Measurements from ENCODE around the gene ZNF322.

Gene ZNF322

DNA sequence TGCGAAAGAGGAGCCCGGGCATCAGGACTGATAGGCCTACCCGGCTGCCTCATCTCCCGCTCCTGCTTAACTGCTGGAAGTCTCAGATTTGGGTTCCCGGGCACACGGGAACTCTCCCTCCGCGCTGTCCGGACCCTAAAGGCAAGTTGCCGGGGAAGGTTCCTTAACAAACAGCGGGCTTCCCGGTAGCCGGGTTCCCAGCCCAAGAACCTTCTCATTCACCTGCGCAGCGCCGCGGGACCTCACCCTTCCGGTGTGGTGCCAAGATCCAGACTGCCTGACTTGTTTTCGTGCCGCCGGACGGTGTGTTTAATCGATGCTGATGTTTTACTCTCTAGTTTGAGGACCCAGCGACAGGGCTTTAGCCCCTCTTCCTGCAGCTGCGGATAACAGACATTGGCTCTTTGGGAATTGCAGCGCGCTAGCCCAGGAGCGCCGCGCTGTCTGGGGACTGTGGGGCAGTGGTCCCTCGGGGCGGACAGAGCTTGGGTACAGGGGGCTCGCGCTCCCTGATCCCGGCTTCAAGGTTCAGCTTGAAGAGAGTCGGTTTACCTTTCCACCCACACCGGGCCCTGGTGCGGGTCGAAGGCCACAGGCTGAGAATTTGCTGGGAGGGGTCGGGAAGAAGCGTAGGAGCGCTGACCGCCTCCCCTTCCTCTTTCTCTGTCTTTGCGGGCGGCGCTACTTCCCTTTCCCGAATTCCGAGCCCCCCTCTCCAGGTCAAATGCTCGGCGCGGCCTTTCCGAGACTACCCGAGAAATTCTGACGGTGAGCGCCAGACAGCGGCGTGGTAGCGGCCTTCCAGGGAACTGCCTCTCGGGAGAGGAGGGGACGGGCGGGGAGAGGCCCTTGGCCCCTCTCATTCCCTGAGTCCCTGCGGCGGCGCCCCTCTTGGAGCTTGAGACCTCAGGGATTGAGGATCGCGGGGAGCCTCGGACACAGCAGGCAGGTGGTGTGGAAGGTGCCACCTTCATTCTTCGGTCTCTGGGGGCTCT is 45.6 kb downstream of the ZNF322 start:
- DNase-seq (ENCODE audit: low read depth) = no peak

DNA sequence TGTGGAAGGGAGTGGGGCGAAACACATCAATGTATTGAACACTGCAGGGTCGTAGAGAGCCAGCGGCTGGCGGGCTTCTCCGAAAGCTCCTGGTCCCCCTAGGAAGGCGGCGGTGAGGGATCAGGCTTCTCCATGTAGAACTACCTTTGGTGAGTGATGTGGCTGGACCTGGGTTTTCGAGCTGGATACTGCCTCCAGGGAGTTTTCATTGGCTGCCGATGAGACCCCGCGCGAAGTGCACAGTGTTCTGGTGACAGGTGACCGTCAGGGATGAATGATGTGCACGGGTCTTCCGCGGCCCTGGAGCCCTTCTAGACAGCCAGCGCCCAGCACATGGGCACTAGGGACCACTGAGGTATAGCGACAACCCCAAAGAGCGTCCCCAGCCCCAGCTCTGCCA is 46.3 kb downstream of the ZNF322 start:
- DNase-seq (ENCODE audit: low read depth) = no peak

DNA sequence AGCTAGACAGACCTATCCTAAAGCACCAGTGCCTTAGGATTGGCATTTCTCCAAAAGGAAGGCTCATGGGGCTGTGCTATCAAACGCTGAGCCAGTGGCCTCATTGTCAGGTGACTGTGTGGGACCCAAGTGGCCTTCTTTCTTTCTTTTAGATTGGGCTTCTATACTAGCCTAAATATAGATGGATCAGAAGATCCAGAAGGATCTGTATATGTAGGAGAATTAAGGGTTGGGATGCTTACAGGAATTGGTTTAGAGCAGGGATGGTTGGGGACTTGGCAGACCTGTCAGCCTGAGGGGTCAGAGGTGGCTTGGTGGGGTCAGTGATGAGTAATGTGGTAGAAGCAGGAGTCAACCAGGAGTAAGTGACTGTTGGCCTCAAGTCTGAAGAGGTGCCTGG is 47.9 kb downstream of the ZNF322 start:
- DNase-seq (ENCODE audit: low read depth) = no peak

- DNase-seq (ENCODE audit: low read depth) = no peak
Measured at GRCh38 chr6:26609463-26609862, 50.1 kb downstream of the ZNF322 start.

- DNase-seq (ENCODE audit: low read depth) = no peak
Measured at GRCh38 chr6:26607434-26608230, 51.9 kb downstream of the ZNF322 start.

GRCh38 chr6:26604797-26605196 is 54.7 kb downstream of the ZNF322 start:
- DNase-seq (ENCODE audit: low read depth) = no peak

GRCh38 chr6:26604026-26604425 is 55.5 kb downstream of the ZNF322 start:
- no peak for DNase-seq (ENCODE audit: low read depth)

- no peak for DNase-seq (ENCODE audit: low read depth)
Measured at GRCh38 chr6:26602262-26602661, 57.3 kb downstream of the ZNF322 start.

DNA sequence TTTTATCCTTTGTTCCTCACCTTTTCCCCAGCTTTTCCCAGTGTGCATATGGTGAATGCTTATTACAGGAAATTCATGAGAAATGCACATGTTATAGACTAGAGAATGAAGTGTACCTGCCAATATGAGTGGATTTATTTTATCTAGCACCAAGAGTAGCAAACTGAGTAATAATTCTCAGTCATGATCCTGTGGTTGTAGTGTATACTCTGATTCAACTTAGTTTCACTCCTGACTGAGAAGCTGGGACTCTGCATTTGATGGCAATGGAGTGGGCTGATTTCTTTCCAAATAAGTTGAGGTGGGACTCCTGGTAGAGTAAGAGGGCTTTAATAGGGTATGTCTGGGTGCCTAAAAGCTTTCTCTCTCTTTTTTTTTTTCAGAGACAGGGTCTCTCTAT is 58.8 kb downstream of the ZNF322 start:
- DNase-seq (ENCODE audit: low read depth) = no peak

- no peak for DNase-seq (ENCODE audit: low read depth)
Measured at GRCh38 chr6:26599591-26599990, 60.0 kb downstream of the ZNF322 start.

DNA sequence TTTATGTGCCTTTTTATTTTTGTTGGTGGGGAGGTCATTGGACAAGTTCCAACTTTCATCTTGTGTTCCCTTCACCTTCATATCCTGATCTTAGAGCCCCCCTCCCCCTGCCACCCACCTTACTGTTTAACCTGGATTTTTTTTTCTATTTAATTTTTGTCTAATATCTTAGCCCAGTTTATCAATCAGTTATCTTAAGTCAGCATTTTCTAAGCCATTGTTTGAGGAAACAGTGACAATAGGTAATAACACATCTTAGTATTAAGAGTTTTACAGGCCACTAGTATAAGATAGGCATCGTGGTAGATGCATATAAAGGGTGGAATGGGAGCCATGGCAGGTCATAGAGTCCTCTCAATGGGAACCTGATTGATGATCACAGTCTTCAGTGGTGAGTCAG is 60.4 kb downstream of the ZNF322 start:
- DNase-seq (ENCODE audit: low read depth) = no peak

- DNase-seq (ENCODE audit: low read depth) = no peak
Measured at GRCh38 chr6:26598267-26598666, 61.3 kb downstream of the ZNF322 start.

DNA sequence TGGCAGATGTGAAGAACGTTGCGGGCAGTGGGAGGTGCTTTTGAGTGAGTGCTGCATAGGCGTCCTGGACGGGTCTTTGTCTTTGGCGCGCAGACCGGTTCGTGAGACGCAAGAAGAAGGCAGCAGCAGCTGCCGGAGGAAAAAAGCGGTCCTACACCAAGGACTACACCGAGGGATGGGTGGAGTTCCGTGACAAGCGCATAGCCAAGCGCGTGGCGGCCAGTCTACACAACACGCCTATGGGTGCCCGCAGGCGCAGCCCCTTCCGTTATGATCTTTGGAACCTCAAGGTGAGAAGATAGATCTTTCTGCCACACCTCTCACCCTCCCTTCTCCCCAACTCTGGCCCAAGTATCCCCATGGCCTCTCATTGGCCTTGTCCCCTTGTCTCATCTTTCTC is 61.7 kb downstream of the ZNF322 start:
- no peak for DNase-seq (ENCODE audit: low read depth)

DNA sequence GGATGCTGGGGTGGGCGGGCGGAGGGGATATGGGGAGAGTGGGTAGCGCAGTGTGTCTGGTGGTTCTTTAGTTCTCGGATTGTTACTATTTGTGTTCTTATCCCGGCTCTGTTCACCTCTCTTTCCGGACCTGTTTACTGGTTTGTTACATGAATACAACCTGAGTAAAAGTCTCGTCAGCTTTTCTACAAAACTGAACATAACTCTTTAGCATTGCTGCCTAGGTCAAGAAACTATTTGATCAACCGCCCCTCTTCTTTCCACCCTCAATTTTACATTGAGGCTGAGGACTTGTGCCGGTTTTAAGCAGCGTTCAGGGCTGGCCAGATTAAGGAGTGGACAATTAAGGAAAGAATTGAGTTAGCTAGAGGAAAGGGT is 62.2 kb downstream of the ZNF322 start:
- DNase-seq (ENCODE audit: low read depth) = no peak

GRCh38 chr6:26596579-26597388 is 62.8 kb downstream of the ZNF322 start, which contains the start of gene ABT1:
TSS of gene ABT1 (plus strand) at chr6:26596953. CDS start at chr6:26596983, 30 bp downstream.
- peak; percentile 93 for DNase-seq (ENCODE audit: low read depth)

DNA sequence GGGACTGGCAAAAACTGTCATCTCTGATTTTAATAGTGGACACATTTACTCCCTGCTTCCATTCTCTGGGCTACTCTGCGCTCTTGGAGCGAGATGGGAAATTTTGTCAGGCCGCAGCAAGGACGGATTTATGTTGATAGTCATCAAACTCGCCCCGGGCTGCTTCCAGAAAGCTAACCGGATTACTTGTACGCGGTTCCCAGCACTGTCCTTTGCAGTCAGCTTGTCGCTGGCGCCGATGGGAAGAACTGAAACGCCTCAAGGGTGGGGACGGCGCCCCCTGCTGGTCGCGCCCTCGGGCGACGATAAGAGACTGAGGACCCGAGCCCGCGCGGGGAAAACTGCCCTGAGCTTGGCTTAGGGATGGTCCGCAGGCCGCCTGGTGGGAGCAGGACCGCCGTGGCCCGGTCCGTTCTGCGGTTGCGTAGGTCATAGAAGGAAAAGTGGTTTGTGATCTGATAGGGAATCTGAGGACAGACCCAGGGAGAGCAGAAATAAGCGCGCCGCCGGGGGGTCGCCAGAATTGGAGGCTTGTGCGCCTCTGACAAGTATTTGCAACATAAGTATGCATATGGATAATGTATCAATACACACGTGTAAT is 63.8 kb downstream of the ZNF322 start:
- peak; percentile 73 for DNase-seq (ENCODE audit: low read depth)

DNA sequence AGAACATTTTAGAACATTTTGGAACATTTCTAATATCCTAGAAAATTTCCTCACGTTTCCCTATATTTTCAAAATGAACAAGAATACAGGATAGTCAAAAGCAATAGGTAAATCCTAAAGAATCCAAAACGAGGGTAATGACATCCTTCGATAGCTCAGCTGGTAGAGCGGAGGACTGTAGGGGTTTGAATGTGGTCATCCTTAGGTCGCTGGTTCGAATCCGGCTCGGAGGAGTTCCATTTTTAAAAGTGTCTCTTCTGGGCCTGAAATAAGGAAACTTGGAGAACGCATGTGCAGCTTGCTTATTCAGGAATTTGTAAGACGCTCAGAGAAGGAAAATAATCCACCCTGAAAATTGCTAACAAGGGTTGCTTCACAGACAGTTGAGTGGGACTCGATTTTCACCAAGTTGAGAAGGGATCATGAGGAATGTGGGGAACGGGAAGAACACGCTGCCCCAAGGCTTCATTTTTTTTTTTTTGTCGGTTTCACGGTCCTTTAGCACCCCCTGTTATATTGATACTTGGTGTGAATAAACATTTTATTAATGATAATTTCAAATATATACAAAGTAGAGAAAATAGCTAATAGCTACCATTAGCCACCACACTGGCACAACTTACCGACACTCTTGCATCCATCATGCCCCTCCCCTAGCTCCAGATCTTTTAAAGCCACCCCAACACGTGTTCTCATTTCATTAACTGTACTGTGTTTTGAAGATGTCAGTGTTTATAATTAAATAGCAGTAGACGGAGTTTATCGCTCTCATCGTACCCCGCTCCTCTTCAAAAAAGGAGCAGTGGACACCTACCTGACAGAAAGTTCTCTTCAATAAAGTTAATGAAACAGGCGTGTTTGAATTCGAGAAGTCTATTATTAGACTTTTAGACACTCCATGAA is 64.6 kb downstream of the ZNF322 start:
- DNase-seq (ENCODE audit: low read depth) = no peak

DNA sequence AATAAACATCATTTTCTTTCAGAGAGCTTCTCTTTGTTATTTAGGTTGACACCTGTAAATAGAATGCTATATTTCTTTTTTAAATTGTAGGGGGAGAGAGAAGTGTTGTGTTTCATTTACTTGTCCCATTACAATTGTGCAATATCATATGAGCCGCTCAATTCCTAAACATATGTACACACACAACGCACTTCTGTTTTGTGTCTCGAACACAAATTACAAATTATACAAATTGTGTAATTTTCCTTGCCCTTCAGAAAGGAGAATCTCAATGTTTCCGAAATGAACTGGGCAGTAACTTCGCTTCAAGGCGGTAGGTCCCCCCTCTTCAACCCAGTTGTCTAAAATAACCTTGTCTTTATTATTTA is 65.4 kb downstream of the ZNF322 start:
- no peak for DNase-seq (ENCODE audit: low read depth)

- DNase-seq (ENCODE audit: low read depth) = no peak
Measured at GRCh38 chr6:26593278-26594130, 66.0 kb downstream of the ZNF322 start.

DNA sequence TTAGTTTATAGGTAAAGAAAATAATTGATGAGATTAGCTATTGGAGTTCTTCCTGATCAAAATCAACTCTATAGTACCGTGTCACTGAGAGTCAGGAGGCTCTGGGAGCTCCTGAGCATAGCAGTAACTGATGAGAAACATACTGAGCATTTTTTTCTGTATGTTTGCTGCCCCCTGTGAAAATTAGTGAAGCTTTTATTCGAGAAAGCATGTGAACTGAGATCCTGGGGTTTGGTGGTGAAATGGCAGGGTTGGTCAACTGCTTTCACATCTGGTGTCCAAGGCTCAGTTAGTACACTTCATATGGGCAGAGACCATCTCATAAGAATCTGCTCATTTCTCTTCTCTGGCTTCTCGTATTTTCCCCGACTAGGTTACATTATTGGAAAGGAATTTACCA is 66.9 kb downstream of the ZNF322 start:
- no peak for DNase-seq (ENCODE audit: low read depth)
